LoVo (cell line): ENCODE results near the gene KCNIP4.

ENCODE experiments used
- DNase-seq: peaks from one replicate; pipeline ENCODE4 v3.0.0-alpha.2; 2016; ENCODE audit warnings: low spot score

Gene KCNIP4

DNA sequence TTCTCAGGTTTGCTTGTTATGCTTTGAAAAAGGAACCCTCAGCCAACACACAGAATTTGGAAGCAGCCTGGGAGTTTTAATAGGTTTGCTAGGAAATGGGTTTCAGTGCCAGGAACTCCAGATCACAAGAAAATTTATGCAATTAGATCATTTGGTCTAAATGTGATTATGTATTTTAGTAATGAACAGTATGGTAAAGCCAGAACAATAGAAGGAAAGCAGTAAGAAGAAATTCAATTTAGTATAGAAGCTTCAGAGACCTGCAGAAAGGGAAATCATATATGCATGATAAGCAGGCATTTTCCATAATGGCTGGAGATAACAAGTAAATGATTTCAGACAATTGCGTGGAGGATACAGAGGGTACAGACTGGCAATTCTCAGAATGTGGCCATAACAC lies 184.7 kb downstream of the KCNIP4 start:
- no peak for DNase-seq

DNA sequence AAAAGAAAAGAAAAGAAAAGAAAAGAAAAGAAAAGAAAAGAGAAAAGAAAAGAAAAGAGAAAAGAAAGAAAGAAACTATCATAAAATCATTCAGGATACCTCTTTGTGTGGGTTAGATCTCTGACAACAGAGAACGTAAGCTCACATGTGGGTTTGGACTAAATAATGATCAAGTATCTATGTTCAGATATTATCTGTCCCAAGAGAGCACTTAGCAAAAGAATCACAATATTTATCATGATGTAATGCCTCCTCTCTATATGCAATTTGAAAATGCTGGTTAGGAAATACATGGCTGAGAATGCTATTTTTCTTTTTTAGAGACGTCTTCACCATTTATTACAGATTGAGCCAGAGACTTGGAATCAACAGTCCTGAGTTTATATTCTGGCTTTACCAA lies 191.3 kb downstream of the KCNIP4 start:
- DNase-seq: no peak

DNA sequence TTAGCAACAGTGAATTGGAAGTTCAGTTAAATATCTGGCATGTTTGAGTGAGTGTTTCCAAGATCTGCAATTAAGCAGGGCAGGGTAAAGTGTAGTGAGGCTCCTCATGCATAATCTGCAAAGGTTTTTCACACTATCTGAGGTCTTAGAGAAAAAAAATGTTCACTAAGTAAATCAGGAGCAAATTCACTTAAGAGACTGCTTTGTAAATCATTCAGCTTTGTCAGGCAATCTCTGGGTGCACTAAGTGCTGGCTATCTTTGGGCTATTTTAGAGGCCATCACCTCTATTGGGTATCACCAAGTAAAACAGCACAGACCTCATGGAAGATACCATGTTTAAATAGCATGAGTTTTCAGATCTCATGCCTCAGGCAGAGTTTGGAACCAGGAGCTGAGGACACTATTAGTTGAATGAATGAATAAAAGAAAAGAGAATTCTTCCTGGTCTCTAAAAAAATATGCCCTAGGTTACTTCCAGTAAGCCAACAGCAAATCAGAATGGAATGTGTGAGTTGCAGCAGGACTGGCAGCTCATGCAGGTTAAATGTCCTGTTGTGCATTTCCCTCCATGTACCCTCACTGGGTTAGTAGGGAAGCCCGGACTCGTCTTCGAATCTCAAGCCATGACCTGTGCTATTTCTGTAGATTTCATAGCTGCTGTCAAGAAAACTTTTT lies 195.3 kb downstream of the KCNIP4 start:
- DNase-seq: no peak

DNA sequence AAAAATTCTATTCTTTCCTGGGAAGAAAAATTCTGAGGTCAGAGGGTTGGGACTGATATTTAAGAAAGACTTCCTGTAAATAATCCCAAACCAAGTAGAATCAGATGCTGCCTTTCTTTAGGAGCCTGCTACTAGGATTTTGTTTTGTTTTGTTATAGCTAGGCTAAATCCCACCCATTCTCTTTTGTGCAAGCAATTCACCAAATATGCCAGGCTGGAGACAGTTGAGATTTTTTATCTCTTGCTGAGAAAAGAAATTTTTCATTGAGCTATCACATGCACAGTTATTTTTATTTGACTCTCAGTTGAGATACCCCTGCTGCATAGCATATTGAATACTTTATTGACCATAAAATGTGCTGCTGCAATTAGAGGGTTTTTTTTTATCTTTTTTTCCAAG lies 196.0 kb downstream of the KCNIP4 start:
- DNase-seq: no peak

DNA sequence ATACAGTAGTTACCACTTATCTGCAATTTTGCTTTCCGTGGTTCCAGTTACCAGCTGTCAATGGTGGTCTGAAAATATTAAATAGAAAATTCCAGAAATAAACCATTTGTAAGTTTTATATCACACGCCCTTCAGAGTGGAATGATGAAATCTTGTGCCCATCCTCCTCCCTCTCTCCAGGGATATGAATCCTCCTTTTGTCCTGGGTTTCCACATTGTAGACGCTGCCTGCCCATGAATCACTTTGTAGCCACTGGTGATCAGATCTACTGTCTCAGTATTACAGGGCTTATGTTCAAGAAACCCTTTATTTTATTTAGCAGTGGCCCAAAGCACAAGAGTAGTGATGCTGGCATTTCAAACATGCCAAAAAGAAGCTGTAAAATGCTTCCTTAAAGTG lies 198.6 kb downstream of the KCNIP4 start:
- no peak for DNase-seq

DNA sequence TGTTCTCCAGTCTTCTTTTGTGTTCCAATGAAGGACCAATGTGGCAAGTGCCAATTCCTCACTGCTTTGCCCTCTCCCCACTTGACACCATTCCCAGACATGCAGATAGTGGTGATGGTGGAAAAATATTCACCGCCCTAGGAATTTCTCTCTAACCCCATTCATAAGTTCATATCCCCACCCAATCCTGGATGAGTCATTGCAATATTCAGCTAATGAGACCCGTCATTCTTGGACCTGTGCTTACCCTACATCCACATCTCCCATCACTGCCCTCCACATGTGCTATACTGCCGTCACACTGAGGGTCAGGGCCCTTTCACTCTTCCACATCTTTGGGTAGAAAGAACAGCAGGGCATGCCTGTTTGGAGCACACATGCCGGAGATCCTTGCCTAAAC lies 199.2 kb downstream of the KCNIP4 start:
- DNase-seq: no peak

DNA sequence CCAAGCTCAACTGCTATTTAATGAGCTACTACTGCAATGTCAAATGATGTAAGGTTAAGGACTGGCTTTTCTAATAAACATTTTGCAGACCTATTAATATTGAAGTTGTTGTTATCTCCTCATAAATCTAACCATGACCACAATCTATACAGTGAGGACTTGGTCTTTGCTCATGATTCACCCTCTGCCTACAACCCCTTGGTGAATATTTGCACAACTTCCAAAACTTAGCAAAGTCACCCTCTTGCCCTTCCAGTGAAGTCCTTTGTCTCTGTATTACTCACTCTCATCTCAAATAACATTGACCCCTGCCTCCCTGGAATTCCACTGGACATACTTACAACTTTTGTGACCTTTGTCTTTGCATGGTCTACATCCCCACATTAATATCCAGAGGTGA lies 204.5 kb downstream of the KCNIP4 start:
- no peak for DNase-seq

DNA sequence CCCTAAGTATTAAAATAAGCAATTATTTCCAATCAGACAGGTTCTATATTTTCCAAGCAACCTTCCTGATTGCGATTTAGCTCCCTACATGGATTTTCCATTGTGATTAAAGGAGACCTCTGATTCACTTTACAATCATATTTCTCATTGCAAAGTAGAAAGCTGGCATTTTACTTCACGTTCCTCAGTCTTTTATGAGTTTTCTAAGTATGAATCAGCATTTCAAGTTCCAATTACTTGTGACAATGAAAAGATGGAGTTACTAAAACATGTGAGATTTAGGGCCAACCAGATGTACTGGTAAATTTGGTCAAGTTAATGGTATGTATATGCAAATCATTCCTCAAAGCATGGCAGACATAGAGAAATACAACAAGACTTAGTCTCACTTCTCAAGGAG lies 206.2 kb downstream of the KCNIP4 start:
- no peak for DNase-seq

DNA sequence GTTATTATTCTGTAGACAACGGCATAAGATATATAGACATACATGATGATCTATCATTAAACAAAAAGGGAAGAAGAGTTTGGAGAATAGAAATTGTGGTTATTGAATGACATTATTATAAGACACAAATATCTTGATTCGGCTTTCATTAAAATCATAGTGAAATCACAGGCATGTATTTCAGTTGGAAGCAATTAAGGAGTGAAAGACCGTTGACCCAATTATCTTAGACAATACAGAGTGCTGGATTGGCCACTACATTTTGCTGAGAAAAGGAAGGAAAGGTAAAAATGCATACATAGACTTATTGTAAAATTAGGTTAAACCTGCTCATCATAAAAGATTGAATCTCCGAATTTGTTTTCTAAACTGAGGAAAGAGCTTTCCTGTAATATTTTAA lies 209.8 kb downstream of the KCNIP4 start:
- no peak for DNase-seq

DNA sequence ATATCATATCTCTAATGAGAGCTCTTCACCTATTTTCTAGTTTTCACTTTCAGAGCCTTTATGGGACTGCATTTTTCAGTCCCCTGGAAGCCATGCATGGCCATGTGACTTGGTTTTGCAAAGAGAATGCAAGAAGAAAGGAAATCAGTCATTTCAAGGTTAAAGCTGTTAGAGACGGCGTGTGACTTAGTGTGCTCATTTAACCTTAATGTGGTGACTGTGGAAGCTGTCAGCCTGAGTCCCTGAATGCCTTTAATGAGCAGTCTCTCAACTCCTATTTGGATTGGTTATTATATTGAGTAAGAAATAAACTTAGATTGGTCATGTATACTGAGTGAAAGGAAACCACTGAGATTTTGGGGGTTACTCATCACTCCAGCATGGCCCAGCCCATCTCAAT lies 212.7 kb downstream of the KCNIP4 start:
- DNase-seq: no peak

DNA sequence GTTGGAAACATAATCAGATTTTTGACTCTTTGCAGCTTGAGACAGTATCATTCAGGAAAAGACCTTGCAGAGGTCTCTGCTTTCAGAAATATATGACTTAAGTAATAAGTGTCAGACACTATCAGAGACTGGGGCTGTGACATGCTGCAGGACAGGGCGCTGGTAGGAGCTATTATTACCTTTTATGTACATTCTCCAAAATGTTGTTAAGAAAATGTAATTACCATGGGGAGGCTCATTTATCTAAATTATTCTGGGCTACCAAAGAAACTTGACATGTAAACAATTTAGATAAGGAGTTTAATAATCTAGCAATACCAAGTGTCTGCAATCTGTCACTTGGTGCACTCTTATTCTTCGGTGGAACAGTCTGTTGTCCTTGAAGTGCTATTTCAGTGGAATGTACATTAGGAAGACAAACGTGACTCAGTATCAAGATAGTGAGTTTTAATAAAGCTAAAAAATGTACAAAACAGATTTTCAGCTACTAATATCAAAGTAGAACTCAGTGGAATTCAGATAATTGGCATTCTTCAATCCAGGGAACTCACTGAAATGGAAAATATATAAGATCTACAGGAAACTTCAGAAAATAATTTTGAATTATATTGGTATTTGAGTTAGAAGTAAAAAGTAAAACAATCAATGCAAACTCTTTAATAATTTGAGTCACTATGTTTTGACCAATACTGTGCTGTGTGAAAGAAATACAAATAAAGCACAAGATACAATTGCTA lies 214.5 kb downstream of the KCNIP4 start:
- DNase-seq: no peak

DNA sequence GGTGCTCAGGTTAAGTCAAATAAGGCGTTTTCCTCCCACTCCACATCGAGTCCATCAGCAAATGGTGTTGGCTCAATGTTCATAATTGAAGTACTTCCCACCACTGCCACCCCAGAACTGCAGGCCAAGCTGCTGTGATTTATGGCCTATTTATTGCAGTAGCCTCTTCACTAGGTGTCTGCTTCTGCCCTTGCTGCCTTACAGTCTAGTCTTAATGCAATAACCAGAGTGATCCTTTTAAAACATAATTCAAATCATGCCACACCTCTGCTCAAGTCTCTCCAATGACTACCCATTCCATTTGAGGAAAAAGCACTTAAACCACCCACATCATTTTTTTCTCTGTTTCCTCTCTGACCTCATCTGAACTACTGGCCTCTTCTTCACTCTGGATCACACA lies 220.3 kb downstream of the KCNIP4 start:
- DNase-seq: no peak

DNA sequence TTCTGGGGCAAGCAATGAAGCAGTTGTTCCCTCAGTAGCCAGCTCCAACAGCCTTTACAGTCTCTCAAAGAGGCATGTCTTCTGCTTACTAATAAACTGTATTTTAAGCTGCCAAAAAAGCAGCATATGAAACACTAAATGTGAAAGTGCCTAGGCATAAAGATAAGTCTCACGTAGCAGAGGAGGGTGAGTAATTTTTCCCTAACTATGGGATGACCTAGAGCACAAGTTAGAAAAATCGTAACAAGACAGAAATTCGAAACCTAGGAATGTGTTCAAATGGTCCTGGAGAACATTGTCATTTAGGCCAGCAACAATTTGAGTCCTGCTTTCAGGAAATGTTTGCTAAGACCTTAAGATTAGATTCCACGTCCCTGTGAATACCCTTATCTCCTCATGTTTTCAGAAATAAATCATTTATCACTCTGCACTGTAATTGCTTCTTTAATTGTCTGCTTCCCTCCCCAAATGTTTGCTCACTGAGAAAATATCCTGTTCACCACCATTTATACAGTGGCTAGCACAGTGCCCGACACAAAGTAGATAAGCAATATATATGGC lies 222.2 kb downstream of the KCNIP4 start:
- no peak for DNase-seq

DNA sequence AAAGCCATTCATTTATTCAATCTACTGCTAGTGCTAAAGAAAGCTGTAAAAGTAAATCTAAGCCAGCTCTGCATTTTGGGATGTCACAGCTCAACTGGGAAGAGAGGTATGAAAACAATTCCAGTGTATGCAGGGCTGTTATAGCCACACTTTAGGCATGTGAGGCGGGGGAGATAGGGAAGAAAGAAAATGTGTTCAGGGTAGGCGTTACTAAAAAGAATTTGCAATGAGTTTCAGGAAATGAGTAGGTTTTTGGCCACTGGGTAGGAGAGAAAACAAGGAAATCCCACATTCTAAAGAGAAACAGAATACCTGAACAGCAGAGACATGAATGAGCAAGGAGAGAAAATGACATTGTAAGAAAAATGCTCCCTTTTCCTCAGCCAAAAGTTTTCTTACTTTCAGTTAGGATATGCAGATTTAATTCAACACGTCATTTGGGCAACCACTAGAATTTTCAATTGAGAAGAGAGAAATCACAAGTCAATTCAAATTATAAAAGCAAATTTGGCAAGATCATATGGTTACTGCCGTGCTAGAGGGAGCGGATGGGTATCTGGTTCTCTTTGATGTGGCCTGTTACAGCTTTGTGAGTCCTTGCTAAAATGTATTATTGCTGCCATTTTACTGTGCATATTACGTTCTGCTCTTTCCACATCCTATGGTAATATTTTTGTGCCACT lies 226.3 kb downstream of the KCNIP4 start:
- DNase-seq: no peak

DNA sequence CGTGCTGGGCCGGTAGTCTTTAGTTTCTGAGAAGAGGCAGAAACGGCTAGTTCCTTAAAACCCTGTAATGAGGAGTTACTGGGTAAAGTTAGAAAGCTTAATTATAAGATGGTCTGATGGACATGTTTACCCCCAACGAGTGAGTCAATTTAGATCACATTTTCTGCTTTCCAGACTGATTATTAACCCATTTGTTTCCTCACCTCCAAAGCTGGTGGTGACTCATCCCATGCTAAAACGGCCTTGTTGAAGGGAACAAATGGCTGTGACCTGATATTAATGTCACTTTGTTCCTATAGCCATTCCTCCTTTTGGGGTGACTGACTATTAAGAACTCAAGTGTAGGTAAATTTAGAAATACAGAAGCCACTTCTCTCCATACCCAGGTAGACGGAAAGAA lies 232.0 kb downstream of the KCNIP4 start:
- no peak for DNase-seq

DNA sequence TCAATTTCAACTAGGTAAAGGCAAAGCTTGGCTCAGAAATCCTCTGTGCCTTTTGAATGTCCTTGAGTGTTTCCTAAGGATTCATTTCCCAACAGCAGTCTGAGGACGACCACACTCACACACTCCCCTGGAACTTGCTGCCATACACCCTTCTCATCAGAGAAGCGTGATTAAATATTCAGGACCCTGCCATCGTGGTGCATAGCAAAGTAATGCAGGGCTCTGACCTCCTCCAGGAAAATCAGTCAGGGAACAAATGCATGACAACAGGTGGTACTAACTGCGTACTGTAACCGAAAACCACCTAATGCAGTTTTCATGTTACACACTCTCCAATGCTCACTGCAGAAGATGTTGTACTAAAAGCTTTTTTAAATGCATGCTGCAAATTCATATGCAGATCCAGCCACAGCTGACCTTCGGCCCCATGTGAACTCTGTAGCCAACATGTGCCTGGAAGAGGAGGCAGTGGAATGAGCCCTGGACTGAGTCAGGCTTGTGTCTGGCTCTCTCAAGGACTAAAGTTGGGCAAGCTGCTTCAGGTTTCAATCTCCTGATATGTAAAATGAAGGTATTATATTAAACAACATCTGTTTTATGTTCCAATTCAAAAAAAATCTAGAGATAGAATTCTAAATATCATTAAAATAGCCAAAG lies 238.3 kb downstream of the KCNIP4 start:
- no peak for DNase-seq

DNA sequence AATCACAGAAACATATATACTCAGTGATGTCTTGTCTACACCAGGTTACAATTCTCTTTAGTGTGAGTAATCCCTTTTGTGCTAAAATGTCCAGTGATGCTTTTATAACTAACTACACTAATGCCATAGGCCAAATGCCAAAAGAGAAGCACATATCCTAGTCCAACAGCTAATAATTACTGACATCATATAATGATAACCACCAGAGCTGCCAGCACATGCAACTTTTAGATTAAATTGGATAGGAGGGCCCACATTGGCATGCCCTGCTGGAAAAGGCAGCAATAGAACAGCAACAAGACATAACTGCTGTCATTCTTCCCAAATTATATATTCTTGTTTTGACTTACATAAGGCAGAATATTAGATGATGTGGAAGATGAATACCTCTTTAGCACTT lies 238.8 kb downstream of the KCNIP4 start:
- no peak for DNase-seq

DNA sequence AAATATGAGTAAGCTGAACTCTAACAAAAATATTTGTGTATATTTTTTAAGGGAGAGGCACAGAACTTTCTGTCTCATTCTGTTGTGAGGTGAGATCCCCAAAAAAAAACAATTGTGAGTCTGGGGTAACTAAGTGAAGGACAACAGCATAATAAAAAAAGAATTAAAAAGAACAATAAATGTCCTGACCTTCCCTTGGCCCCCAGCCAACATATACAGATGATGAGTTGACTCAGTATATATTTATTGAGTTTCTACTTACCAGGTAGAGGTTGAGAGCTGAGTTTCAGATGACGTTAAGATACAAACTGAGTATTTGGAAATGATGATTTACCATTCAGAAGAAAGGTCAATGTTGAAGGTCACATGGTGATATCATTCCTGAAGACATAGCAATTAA lies 239.5 kb downstream of the KCNIP4 start:
- no peak for DNase-seq

DNA sequence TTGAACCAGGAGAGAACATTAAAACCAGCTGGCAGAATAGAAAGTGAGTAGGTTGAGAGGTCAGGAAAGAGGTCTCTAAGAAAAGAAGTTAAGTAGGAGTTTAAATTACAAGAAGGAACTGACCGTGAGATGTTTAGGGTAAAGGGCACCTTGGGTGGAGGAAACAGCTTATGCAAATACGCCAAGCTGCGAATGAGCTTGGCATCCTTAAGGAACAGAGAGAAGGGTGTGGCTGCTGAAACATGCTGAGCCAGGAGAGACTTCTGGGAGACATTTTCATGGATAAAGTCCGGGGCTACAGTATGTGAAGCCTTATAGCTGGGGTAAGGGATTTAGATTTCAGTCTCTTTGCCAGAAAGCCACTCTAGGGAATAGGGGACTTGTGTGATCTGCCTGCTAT lies 249.1 kb downstream of the KCNIP4 start:
- no peak for DNase-seq

DNA sequence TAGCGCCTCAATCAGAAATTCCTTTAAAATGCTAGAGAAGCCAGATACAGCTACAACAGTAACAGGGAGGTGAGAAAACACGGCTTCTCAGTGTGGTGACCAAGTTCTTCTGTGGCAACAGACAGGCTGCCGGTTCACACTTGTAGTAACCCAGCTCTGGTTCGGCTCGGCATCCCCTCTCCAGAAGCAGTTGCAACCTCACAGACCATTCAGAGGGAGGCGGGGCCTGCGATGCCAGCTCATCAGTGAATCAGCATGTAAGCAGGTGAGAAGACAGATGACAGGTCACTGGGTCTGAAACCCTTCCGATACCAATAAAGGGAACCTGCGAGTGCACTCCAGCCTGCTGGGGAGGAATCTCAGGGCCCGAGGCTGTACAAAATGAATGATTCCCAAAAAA lies 251.0 kb downstream of the KCNIP4 start:
- no peak for DNase-seq

DNA sequence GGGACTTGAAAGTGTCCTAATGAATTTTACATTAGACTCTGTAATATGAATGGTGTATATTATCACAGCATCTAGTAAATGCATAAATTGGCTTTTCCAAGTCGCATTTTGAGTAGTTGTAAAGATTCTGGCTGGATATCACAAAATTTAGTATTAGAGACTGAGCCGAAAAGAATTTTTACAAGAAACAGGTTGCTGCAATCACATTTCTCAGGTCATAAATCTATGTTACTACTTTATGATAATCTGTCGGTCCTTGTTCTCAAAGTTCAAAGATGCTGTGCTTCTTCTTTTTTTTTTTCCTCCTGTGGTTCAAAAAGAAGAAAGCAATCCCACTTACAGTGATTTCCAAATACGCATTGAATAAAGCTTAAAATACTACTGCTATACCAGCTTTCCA lies 253.4 kb downstream of the KCNIP4 start:
- DNase-seq: no peak

DNA sequence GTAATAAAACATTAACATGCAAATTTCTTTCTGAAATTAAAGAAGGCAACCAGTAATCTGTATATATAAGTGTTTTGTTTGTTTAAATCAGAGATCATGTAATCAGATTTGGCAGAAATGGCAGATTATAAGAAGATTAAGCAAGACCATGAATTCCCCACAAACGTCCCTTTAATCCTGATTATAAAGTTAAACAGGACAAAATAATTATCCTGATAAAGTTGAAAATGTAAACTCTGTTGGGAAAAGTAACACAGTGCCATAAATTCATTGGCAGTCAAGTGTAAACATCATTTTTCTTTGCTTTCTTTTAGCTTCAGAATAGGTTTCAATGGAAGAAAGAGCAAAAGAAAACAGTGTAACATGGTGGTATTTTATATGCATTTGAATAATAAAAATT lies 256.3 kb downstream of the KCNIP4 start:
- no peak for DNase-seq
